ENCODE results near the gene GAPT.

GRCh38 chr5:58450811-58451629 is 40.2 kb upstream of the GAPT start:
- no peak for TF ChIP-seq CTCF (IDR thresholded peaks at IDR 0.05)
- TF ChIP-seq POLR2AphosphoS5 (IDR thresholded peaks at IDR 0.05), result no peak

Measured in sigmoid colon (tissue), 4 donors.